ENCODE results near the gene LRRC31.
A peak's percentile ranks its signal among the peaks of the same experiment; 100 is the strongest.

LRRC31 gene

DNA sequence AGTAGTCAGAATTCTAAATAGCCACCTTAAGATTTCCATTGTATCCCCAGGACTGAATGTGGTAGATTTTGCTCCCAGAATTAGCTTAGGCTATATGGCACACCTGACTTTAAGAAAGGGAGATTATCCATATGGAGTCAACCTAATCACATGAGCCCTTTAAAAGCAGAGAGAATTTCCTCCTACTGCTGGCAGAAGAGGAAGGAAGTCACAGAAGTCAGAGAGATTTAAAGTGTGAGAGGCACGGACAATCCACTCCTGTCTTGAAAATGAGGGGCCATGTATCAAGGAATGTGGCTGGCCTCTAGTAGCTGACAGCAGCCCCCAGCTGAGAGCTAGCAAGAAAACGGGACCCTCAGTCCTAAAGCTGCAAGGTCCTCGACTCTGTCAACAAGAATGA lies 26.8 kb downstream of the LRRC31 start:
- TF ChIP-seq, protein P1, sequence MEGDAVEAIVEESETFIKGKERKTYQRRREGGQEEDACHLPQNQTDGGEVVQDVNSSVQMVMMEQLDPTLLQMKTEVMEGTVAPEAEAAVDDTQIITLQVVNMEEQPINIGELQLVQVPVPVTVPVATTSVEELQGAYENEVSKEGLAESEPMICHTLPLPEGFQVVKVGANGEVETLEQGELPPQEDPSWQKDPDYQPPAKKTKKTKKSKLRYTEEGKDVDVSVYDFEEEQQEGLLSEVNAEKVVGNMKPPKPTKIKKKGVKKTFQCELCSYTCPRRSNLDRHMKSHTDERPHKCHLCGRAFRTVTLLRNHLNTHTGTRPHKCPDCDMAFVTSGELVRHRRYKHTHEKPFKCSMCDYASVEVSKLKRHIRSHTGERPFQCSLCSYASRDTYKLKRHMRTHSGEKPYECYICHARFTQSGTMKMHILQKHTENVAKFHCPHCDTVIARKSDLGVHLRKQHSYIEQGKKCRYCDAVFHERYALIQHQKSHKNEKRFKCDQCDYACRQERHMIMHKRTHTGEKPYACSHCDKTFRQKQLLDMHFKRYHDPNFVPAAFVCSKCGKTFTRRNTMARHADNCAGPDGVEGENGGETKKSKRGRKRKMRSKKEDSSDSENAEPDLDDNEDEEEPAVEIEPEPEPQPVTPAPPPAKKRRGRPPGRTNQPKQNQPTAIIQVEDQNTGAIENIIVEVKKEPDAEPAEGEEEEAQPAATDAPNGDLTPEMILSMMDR (IDR thresholded peaks at IDR 0.05; ENCODE audit: low read depth, low read length): no peak
- Histone ChIP-seq H3K27me3 (no peaks in the 10 kb centered on the region), H3K9me3 (no peaks in the 10 kb centered on the region; the same call in 1 of the 2 replicates), H3K36me3 (no peaks in the 10 kb centered on the region), H3K4me1 (no peaks in the 10 kb centered on the region), H3K4me3 (ENCODE audit: low read depth, low read length) (no peak overlapping the region)
- DNase-seq: no peak

DNA sequence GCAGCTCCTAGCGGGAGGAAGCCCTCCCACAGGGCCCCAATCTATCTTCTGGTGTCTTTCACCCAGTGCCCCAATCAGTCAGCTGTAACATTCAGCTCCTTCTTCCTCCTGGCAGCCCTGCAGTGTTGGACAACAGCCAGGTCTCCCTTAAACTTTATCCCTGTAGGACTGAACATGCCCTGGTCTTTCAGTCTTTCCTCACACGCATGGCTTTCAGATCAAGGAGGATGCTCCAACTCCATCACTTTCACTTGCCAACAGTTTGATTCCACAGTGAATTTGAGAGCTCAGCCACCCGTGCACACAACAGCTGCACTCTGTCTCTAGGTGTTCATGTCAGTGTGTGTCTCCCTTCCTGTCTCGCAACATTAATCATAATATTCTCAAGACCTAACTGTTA lies 28.6 kb downstream of the LRRC31 start:
- TF ChIP-seq, protein P1 (IDR thresholded peaks at IDR 0.05; ENCODE audit: low read depth, low read length): no peak
- peak; percentile 47 for DNase-seq
- Histone ChIP-seq H3K4me3 (ENCODE audit: low read depth, low read length) (no peak overlapping the region), H3K36me3 (no peaks in the 10 kb centered on the region), H3K4me1 (no peaks in the 10 kb centered on the region), H3K9me3 (no peaks in the 10 kb centered on the region; the same call in 1 of the 2 replicates), H3K27me3 (no peaks in the 10 kb centered on the region)

DNA sequence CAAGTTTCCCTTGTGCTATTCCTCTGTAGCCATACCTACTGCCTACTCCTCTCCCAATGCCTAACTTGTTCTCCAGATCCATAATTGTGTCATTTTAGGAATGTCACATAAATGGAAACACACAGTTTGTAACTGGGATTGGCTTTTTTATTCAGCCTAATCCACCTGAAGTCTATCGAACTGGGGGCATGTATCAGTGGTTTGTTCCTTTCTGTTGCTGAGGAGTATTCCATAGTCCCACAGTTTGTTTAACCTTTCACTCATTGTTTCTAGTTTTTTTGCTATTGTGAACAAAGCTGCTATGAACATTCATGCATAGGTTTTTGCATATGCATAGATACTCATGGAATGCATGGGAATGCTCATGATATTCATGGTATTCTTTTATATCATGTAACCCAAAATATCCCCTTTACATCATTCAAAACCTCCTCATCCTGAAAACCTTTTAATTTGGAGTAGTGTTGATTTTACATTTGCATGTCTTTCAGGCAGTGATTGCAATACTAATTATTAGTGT lies 31.2 kb downstream of the LRRC31 start:
- TF ChIP-seq, protein P1 (IDR thresholded peaks at IDR 0.05; ENCODE audit: low read depth, low read length): no peak
- DNase-seq: no peak
- Histone ChIP-seq H3K9me3 (no peaks in the 10 kb centered on the region; the same call in 1 of the 2 replicates), H3K27me3 (no peaks in the 10 kb centered on the region), H3K36me3 (no peaks in the 10 kb centered on the region), H3K4me3 (ENCODE audit: low read depth, low read length) (no peak overlapping the region), H3K4me1 (no peaks in the 10 kb centered on the region)

DNA sequence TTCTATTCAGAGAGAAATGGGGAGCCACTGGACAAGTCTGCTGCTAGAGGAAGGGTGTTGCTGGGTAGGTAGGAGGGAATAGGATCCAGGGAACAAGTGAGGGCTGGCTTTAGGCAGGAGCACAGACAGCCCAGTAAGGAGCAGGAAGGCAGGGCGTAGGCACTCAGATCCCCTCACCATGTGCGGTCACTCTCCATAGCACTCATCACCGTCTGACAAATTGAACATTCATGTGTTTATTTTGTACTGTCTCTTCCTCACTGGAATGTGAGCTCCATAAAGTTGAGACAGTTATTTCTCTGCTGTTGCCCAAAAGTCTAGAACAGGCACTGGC lies 32.8 kb downstream of the LRRC31 start:
- no peaks in the 10 kb centered on the region for H3K27me3 ChIP-seq
- no peaks in the 10 kb centered on the region for H3K36me3 ChIP-seq
- H3K4me3 ChIP-seq (ENCODE audit: low read depth, low read length): no peak overlapping the region
- no peaks in the 10 kb centered on the region for H3K4me1 ChIP-seq
- no peaks in the 10 kb centered on the region for H3K9me3 ChIP-seq
- TF ChIP-seq, protein P1 (IDR thresholded peaks at IDR 0.05; ENCODE audit: low read depth, low read length): no peak
- no peak for DNase-seq

DNA sequence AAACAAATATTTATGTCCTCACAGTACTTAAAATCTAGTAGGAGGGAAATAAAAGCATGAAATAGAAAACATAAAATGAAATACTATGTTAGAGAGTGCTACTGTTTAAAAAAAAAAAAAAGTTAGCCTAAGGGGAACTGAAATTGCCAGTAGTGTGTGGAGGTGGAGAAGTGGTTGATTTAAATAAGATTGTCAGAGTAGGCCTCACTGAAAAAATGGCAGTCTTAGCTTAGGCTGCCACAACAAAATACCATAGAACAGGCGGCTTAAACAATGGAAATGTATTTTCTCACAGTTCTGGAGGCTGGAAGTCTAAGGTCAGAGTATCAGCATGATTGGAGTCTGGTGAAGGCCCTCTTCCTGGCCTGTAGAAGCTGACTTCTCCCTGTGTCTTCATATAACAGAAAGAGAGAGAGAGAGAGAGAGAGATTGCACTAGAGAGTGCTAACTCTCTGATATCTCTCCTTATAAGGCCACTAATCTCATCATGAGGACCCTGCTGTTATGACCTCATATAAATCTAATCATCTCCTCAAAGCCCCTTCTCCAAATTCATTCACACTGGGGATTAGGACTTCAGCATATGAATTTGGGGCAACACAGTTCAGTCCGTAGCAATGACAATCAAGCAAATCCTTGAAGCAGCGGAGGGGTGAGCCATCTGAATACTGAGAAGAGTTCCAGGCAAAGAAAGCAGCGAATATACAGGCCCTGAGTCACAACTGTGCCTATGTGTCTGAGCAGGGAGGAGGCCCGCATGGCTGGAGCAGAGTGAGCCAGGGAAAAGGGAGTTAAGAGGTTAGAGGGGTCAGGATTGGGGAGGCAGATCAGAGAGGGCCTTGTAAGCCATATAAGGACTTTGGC lies 33.4 kb downstream of the LRRC31 start:
- no peak for DNase-seq
- Histone ChIP-seq H3K36me3 (no peaks in the 10 kb centered on the region), H3K9me3 (no peaks in the 10 kb centered on the region), H3K27me3 (no peaks in the 10 kb centered on the region), H3K4me1 (no peaks in the 10 kb centered on the region), H3K4me3 (ENCODE audit: low read depth, low read length) (no peak overlapping the region)
- TF ChIP-seq, protein P1 (IDR thresholded peaks at IDR 0.05; ENCODE audit: low read depth, low read length): no peak

DNA sequence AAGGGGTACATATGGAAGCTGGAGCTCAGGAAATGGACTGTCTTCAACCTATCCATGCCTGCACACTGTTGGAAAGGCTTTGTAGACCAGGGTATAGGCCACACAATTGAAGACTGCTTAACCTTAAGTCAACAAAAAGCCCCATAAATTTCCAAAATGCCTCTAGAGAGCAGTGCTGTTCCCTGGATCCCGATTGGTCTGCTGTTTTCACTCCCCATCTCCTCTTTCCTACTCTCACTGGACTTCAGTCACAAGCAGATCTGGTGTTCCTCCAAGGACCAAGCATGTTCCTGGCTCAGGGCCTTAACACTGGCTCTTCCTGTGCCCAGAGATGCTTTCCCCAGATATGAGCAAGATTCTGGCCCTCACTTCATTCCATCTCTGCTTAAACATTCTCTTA lies 34.2 kb downstream of the LRRC31 start:
- Histone ChIP-seq H3K9me3 (no peaks in the 10 kb centered on the region), H3K4me3 (ENCODE audit: low read depth, low read length) (no peak overlapping the region), H3K27me3 (no peaks in the 10 kb centered on the region), H3K4me1 (no peaks in the 10 kb centered on the region), H3K36me3 (no peaks in the 10 kb centered on the region)
- no peak for DNase-seq
- TF ChIP-seq, protein P1 (IDR thresholded peaks at IDR 0.05; ENCODE audit: low read depth, low read length): no peak
